Measurements from ENCODE around the gene IL36B. TPM values are rescaled to one million over a fixed set of nuclear protein-coding genes. Genes with fewer than 3 reads are reported as not detected.

IL36B gene
- total RNA-seq, 1 experiment from 2014 or later, result not detected

DNA sequence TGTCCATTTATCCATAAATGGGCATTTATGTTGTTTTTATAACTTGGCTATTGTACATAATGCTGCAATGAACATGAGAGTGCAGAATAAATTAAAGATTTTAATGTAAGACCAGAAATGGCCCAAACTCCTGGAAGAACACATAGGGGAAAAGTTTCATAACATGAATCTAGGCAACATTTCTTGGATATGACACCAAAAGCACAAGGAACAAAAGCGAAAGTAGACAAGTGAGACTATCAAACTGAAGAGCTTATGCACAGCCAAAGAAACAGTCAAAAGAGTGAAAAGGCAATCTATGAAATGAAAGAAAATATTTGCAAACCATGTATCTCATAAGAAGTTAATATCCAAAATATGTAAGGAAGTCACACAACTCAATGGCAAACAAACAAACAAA, 41.6 kb downstream of the IL36B start:
- DNase-seq (ENCODE audit: low read depth), result no peak

DNA sequence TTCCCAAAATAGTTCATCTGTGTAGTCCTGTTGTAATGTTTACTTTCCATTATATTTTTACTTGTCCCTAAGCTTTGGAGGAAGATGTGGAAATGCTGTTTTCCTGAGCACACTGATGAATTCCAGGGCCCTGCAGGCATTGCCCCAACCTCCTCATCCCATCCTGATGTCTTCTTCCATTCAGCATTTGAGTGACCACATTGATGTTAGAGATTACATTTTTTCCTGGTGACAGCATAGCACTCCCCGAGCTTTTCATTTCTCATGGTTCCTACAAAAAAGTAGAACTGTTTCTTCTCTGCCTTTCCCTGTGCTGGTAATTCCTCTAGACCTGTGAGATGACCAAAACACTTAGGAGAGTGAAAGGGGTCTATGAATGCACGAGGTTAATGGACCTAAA, 42.6 kb downstream of the IL36B start:
- DNase-seq (ENCODE audit: low read depth), result no peak

DNA sequence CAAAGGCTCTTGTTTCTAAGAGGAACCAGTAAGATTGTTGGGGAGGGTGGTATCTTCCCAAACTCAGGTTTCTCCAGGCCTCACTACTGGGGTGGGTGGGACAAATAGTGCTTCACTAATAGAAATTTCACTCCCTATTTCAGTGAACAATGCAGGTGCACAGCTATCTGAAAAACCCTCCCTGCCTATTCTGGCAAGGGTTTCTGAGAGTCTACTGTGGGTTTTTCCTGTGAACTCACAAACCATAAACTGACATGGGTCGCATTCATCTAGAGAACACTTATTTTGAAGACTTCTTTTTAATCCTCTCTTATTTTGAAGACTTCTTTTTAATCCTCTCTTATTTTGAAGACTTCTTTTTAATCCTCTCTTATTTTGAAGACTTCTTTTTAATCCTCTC, 43.0 kb downstream of the IL36B start:
- no peak for DNase-seq (ENCODE audit: low read depth)

DNA sequence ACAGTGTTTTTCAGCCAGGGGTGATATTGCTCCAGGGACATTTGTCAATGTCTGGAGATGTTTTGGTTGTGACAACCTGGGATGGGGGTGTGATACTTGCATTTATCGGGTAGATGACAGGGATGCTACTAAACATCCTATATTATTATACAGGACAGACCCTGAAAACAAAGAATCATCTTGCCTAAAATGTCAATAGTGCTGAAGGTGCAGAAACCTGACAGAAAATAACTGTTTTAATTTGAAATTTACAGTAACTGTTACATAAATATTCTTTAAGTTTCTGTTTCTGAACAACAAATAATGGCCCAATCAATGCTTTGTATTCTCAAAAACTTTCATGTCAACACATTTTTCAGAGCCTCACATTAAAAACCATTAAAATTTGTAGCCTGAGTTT, 45.4 kb downstream of the IL36B start:
- DNase-seq (ENCODE audit: low read depth), result no peak

DNA sequence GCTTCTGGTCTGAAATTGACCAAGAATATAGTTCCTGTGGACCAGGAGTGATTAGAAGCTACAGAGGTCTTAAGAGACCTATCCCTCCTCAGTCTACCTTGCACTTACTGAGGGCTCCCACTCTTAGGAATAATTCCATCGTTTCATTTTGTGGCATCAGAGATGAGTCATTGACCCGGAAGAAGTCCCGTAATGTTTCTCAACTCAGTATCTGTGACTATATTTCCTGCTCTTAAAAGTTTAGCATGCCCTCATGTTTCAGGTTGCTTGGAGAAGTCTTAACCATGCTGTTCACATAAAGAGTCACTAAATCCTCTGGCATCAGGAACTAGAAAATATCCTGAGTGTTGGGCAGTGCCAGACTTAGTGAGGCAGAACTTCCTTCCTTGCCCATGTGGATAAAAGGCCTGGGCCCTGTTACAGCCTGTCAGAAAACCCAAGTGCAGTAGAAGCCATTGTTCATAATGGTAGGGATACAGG, 47.6 kb downstream of the IL36B start, which contains the start of gene IL36A:
TSS of gene IL36A (plus strand) at position 430 of the 480 bp plus-strand sequence. CDS start 413 bp downstream, outside the sequence.
- DNase-seq (ENCODE audit: low read depth), result no peak

DNA sequence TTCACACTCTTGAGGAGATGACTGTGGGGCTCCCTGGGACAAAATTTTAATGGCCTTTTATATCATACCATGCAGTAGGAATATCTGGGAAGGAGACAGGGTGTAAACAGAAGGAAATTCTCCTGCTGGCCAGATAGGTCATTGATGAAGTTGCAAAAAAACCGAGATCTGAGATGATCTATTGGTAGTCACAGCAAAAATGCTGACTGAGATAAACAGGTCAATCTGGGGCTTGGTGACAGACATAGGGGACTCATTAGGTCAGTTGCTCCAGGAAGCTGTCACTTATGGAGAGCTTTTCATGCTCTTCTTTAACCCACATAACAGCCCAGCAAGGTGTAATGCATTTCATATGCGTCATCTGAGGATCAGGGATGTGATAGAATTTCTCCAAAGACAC, 50.0 kb downstream of the IL36B start:
- DNase-seq (ENCODE audit: low read depth), result no peak

DNA sequence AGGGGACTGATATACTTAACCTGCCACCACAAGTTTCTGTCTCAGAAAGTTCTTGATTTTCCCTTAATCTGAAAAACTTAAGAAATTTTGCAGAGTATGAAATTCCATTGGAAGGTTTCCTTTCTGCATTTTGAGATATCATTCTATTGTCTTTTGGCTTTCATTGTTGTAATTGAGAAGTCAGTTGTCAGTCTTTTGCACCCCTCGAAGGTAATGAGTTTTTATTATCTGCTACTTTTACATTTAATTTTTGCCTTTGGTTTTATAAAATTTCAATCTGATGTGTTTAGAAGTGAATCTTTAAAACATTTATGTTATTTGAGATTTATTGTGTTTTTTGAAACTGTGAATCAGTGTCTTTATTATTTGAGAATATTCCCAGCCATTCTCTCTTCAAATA, 52.2 kb downstream of the IL36B start:
- no peak for DNase-seq (ENCODE audit: low read depth)

DNA sequence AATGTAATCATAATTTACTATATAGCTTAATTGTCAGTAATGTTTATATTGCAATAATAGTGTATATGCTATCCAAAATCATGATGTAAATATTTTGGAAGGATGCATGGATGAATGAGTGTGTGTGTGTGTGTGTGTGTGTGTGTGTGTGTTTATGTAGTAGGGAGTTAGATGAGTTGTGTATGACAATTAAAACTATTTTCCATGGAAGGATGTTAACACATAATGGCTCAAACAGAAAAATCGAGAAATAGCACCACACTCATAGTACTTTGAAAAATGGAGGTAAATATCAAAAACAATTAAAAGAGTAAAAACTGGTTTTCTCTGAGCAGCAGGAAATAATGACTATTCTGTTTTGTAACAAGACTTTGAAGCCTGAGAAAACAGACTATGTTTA, 55.5 kb downstream of the IL36B start:
- DNase-seq (ENCODE audit: low read depth), result no peak

DNA sequence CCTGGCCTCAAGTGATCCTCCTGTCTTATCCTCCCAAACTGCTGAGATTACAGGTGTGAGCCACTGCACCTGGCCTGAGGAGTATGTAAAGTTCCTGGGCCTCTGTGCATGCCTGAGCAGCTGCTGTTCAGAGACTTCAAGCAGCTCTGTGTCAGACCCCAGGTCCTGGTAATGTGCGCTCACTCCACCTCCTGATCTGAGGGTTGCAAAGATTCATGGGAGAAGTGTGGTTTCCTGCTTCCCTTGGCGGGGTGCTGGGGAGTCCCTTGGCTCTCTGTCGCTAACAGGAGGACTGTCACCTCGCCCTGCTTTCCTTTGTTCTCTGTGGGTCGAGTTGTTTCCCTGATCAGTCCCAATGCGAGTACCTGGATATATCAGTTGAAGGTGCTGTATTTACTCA, 56.0 kb downstream of the IL36B start:
- DNase-seq (ENCODE audit: low read depth), result no peak

DNA sequence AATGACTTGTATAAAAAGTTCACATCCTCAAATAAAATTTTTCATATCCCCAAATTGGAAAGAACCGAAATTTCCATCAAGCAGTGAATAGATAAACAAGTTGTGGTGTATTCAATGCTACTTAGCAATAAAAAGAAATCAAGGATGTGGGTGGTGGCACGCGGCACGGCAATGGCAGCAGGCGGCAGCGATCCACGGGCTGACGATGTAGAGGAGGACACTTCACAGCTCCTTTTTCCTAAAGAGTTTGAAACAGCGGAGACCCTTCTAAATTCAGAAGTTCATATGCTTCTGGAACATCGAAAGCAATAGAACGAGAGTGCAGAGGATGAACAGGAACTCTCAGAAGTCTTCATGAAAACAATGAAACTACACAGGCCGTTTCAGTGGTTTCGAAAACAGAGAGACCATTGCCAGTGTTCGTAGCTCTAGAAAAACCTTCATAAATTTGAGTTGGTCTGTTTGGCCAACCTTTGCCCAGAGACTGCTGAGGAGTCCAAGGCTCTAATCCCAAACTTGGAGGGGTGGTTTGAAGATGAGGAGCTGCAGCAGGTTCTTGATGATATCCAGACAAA, 57.2 kb downstream of the IL36B start:
- DNase-seq (ENCODE audit: low read depth), result no peak

DNA sequence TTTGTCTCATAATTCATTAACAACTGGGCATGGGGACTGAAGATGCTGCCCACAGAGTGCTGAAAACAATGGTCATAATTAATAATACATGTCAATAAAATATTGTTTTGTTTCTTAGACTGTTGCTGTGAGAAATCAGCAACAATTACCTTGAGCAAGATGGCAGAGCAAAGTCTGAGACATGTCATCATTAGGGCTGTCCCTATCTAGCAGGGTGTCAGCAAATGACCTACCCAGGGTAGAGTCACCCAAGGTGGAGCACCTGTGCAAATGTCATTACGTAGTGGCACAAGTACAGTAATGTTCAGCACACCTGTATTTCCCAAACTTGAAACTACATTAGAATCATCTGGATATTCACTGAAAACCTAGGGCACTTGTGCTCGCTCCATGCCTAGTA, 58.0 kb downstream of the IL36B start:
- DNase-seq (ENCODE audit: low read depth), result no peak

DNA sequence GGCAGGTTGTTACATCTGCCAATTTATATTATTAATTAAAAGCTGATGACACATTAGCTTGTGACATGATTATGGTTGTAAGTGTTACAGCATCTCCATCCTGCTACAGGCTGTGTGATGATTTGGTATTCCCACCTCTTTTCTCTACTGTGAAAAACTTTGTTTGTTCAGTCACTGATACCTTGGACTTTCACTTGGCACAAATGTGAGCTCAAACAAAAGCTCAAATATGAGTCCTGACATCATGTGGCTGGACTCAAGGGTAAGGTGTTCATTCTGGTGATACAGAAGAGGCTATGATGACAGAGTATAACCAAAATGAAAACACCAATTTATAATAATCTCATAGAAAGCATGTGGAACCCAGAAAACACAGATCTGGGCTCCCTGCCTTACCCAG, 58.8 kb downstream of the IL36B start:
- no peak for DNase-seq (ENCODE audit: low read depth)

DNA sequence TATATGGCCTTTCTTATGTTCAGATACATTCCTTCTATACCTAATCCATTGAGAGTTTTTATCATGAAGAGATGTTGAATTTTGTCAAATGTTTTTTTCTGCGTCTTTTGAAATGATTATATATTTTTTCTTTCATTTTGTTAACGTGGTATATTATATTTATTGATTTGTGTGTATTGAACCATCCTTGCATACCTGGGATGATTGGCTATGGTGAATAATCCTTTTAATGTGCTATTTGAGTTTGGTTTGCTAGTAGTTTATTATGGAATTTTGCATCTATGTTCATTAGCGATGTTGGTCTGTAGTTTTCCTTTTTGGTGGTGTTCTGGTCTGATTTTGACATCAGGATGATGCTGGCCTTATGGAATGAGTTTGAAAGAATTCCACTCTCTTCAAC, 63.1 kb downstream of the IL36B start:
- DNase-seq (ENCODE audit: low read depth), result no peak

DNA sequence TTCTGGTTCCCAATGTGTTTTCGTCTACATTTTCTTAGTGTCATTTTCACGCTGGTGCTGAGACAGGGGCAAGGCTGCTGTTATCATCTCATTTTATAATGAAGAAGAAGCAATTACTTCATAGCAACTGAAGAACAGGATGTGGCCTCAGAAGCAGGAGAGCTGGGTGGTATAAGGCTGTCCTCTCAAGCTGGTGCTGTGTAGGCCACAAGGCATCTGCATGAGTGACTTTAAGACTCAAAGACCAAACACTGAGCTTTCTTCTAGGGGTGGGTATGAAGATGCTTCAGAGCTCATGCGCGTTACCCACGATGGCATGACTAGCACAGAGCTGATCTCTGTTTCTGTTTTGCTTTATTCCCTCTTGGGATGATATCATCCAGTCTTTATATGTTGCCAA, 67.6 kb downstream of the IL36B start:
- no peak for DNase-seq (ENCODE audit: low read depth)

DNA sequence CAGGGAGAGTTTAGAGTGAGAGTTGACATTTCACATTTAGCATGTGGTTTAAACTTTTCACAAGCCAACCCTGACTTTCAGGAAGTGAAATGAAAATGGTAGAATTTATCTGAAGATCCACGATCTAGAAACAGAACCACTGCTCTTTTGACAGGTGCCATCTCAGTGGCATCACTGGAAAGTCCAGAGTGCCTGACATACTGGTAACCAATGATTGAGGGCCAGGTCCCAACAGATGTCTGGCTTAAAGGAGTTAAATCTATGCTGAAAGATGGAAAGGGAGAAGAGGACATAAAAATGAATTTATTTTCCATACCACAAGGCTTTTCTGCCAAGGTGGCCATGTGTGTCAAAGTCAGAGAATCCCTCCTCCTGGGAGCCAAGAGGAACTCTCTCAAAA, 72.1 kb downstream of the IL36B start:
- no peak for DNase-seq (ENCODE audit: low read depth)

DNA sequence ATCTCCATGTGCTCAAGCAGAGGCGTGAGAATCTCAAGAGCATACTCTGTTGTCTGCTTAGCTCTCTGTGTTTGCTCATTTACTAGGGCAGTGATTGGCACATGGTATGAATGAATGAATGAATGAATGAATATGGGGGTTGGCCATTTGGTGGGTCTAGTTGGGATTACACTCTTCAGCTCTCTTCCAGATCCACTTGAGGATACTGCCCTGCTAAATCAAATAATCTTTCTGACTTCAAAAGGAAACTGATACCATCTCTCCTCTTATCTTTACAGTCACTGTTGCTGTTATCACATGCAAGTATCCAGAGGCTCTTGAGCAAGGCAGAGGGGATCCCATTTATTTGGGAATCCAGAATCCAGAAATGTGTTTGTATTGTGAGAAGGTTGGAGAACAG, 72.9 kb downstream of the IL36B start:
- no peak for DNase-seq (ENCODE audit: low read depth)

DNA sequence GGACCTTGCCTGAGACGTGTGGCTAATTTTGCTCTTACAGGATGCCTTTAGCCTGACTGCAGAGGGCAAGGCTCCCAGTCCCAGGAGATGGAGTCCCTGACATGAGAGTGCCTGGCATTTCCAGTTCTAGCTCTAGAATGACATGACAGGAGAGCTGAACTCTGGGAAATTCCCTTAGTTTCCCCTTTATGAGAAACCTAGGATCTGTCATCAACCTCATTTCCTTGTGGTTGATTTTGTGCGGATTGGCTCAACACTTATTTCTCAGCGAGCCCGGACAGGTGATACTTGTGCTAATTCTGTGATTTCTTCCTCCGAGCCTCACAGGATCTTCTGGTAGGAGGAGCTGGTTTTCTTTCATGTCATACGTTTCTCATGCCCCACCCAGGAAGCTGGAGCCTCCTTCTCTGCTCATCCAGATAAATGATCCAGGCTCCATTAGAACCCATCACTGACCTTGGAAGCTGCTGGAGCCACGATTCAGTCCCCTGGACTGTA, 75.1 kb downstream of the IL36B start, which contains the start of gene IL36G:
TSS of gene IL36G (plus strand) at position 448 of the 498 bp plus-strand sequence. CDS start 633 bp downstream, outside the sequence.
- DNase-seq (ENCODE audit: low read depth), result no peak

Other genes with a start within 250 kb of the IL36B start
- gene IL1B, start 216.1 kb downstream of the IL36B start, total RNA-seq (2014; rRNA removed), result 0.06 and 0.86 TPM in 2 replicates
- gene IL37, start 141.7 kb downstream of the IL36B start, total RNA-seq (2014; rRNA removed), result 0.75 TPM in 1 of 2 replicates, not detected in the other
- not detected in 2 replicates for gene IL36G, start 74.9 kb downstream of the IL36B start, total RNA-seq (2014; rRNA removed)
- not detected in 2 replicates for gene IL36A, start 47.4 kb downstream of the IL36B start, total RNA-seq (2014; rRNA removed)
- not detected in 2 replicates for gene IL36RN, start 6.3 kb upstream of the IL36B start, total RNA-seq (2014; rRNA removed)
- not detected in 2 replicates for gene IL1F10, start 15.1 kb upstream of the IL36B start, total RNA-seq (2014; rRNA removed)
- gene IL1RN, start 74.7 kb upstream of the IL36B start, total RNA-seq (2014; rRNA removed), result not detected in 2 replicates
- gene PSD4, start 121.1 kb upstream of the IL36B start, total RNA-seq (2014; rRNA removed), result 1.0 and 1.5 TPM in 2 replicates
- gene PAX8, start 226.1 kb upstream of the IL36B start, total RNA-seq (2014; rRNA removed), result 2.3 and 4.2 TPM in 2 replicates